Activated T-cell treated with anti-CD3 and anti-CD28 coated beads, Interleukin-2, amount 50 U/mL, for 1 hour (primary cell): ENCODE measurements around the gene MCC.

Experiments
- DNase-seq: peaks from one replicate; pipeline ENCODE4 v3.0.0-alpha.2; 2020

MCC gene

GRCh38 chr5:113042491-113043243, 445.6 kb downstream of the MCC start:
- no peak for DNase-seq

GRCh38 chr5:113040672-113041260, 447.5 kb downstream of the MCC start:
- no peak for DNase-seq

GRCh38 chr5:113039934-113040285, 448.3 kb downstream of the MCC start:
- no peak for DNase-seq

GRCh38 chr5:113039229-113039933, 448.9 kb downstream of the MCC start:
- no peak for DNase-seq

- no peak for DNase-seq
These were observed 449.5 kb downstream of the MCC start for GRCh38 chr5:113038714-113039113.

- DNase-seq: no peak
These were observed 450.1 kb downstream of the MCC start for GRCh38 chr5:113038136-113038535.

GRCh38 chr5:113036826-113037225, 451.4 kb downstream of the MCC start:
- no peak for DNase-seq

- DNase-seq: no peak
These were observed 451.9 kb downstream of the MCC start for GRCh38 chr5:113036321-113036720.

- no peak for DNase-seq
These were observed 453.2 kb downstream of the MCC start for GRCh38 chr5:113035096-113035495.

GRCh38 chr5:113034182-113034773, 454.0 kb downstream of the MCC start:
- DNase-seq: no peak

- DNase-seq: no peak
These were observed 456.7 kb downstream of the MCC start for GRCh38 chr5:113031557-113031956.

GRCh38 chr5:113031104-113031503, 457.1 kb downstream of the MCC start:
- no peak for DNase-seq

- DNase-seq: no peak
These were observed 458.6 kb downstream of the MCC start for GRCh38 chr5:113029614-113030013.

- DNase-seq: no peak
These were observed 460.8 kb downstream of the MCC start for GRCh38 chr5:113027431-113027830.

- DNase-seq: no peak
These were observed 461.2 kb downstream of the MCC start for GRCh38 chr5:113027015-113027414.

- no peak for DNase-seq
These were observed 462.0 kb downstream of the MCC start for GRCh38 chr5:113026211-113026610.

- no peak for DNase-seq
These were observed 462.7 kb downstream of the MCC start for GRCh38 chr5:113025596-113025995.

- no peak for DNase-seq
These were observed 464.1 kb downstream of the MCC start for GRCh38 chr5:113024076-113024697.

- DNase-seq: no peak
These were observed 465.6 kb downstream of the MCC start for GRCh38 chr5:113022661-113023060.

GRCh38 chr5:113020461-113021273, 467.6 kb downstream of the MCC start:
- no peak for DNase-seq

- no peak for DNase-seq
These were observed 470.2 kb downstream of the MCC start for GRCh38 chr5:113017881-113018635.

- no peak for DNase-seq
These were observed 482.8 kb downstream of the MCC start for GRCh38 chr5:113005454-113005853.
